Middle frontal gyrus (tissue), 1 donor: ENCODE data around the gene OR10A6.

ENCODE experiments used
- DNase-seq: peaks from one replicate; pipeline ENCODE4 v3.0.0-alpha.2; 2015; ENCODE audit warnings: low spot score; ENCODE audit errors: extremely low spot score

OR10A6 gene, protein sequence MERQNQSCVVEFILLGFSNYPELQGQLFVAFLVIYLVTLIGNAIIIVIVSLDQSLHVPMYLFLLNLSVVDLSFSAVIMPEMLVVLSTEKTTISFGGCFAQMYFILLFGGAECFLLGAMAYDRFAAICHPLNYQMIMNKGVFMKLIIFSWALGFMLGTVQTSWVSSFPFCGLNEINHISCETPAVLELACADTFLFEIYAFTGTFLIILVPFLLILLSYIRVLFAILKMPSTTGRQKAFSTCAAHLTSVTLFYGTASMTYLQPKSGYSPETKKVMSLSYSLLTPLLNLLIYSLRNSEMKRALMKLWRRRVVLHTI

DNA sequence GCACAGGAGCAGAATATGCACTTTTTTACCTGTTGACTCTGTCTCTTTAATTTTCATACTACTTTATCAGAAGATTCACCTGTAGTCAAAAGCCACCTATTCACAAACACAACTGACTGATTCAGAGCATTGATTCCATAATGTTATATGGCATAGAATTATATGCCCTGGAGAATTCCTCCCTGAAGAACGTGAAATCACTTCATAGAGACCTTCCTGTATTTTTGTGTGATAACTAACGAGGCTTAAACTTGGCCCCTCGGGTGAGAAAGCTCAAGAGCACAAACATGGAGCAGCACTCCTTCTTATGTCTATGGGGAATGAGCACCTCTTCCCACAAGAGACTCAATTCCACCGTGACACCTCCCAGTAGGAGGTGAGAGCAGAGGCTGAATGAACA lies at the start of gene OR10A6:
TSS of gene OR10A6 (minus strand) at position 101 of the 400 bp plus-strand sequence. CDS start 2,606 bp downstream, outside the sequence.
- DNase-seq: no peak

DNA sequence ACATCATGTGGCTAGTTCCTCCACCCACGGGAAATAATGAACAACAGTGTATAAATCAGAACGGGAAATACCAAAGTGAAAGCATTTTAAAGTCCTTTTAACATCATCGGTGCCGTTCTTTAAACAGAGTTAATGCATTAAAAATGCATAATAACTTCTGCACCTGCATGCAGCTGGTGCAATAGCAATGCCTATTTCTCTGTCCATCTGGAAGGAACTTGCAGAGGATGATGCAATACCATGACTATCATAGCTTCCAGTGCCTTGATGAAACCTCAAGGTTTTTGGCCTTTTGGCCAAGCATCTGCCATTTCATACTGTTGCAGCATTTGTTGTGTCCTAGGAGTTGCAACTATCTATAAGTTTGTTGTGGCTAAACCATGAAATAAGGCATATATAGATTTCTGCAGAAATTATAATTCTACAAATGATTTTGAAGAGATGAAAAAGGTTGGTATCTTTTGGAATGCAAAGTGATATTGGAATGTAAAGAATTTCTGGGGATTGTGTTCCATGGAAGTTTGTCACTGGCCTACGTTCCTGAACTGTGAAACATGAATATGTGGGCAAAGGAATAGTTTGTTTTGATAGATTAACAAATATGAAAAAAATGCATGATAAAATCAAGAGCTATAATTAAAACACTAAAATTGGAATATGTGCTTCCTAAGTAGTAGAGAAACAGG lies 46.3 kb upstream of the OR10A6 start:
- DNase-seq: no peak

DNA sequence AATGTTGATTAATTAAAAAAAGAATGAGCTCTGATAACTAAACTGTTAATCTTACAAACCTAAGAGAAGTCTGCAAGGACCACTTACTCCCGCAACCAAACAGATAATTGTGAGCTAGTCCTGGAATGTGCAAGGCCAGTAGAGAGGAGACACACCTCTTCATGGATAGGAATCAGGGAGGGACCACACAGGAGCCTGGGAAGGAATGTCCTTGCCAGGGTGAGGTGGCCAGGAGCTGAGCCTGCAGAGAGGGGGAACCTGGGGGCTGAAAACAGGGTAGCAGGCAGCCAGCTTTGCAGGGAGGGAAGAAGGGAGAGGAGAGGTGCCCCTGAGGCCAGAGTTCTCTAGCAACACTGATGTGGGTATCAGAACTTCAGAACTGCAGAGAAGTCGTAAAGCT lies 43.6 kb upstream of the OR10A6 start:
- no peak for DNase-seq

DNA sequence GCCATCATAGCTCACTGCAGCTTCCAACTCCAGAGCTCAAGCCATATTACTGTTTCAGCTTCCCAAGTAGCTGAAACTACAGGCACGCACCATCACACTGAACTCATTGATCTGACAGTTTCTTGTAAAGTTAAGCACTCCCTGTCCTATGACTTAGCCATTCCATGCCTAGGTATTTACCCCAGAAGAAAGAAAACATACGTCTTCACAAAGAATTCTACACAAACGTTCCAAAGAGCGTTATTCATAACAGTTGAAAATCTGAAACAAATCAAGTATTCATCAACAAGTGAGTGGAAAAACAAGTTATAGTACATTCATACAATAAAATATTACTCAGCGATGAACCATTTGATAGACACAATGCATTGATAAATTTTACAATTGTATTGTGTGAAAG lies 41.9 kb upstream of the OR10A6 start:
- DNase-seq: no peak

DNA sequence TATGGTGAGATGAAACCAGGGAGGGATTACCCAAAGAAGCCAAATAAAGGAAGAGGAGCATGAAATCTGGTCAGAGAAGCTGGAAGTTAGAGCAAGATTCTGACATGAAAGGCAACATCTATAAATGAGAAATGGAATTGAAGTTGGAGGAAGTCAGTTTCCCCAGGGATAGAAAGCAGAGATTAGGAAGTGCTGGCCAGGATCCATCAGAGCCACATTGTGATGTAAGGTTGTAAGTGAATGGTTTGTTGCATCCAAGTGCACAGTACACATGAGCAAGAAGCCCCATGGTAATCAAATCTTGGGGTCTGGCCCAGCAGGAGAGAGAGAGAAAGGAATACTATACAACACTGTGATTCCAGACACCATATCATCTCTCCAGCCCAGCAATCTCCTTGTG lies 40.8 kb upstream of the OR10A6 start:
- DNase-seq: no peak

DNA sequence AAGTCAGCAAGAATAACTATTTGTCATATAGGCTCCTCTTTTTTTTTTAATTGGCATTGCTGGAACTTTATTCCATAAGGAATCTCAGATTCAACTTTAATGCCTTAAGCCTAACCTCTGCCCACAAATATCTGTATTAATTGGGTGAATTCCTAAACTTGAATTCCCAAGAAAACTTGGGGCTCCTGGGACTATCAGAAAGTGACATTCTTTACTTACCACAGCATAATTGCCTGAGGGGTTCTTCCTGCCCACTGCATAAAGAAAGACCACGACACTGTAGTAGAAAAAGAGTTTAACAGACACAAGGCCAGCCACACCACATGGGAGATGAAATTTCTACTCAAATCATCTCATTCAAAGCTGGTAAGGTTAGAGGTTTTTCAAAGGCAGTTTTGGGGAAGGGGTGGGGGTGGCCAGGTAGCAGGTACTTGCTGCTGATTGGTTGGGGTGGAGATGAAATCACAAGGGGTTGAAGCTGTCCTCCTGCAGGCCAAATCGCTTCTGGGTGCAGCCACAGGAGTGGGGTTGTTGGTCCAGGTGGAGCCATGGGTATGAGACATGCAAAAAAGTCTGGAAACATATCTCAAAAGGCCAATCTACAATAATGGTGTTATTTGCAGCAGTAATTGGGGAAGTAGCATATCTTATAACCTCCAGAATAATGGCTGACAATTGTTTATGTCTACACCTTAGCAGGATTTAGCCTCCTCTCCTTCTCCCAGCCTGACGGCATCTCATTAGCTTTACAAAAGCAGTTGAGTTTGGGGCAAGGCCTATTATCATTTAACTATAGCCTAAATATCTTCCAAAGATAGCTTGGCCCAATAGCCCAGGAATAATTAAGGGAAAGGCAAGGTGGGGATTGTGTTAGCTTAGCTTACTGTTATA lies 38.9 kb upstream of the OR10A6 start:
- DNase-seq: no peak

DNA sequence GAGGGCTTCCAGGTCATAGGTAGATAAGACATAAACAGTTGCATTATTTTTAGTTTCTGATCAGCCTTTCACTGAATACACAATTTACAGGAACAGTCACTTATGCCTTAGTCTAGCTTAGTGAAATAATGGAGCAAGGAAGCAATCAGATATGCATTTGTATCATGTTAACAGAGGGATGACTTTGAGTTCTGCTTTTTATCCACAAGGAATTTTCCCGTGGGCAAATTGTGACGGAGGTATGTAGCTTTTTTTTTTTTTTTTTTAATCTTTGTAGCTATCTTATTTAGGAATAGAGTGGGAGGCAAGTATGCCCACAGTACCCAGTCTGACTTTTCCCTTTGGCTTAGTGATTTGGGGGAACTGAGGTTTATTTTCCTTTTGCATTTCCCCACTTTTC lies 37.6 kb upstream of the OR10A6 start:
- DNase-seq: no peak

DNA sequence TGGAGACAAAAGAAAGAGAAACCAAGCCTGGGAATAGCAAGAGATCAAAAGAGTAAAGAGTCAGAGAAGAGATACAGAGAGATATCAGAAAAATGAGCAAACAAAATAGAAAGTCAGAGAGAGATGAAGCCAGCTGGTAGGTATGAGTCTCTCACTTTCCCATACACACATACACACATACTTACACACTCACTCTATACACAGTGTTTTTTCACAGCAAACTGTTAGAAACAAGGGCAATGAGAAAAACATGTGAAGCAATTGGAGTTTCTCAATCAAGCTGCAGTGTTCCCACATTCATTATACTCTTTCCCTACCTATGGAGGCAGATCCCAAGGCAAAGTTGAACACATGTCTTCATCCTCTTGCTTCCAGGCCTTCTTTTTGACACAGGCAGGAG lies 36.8 kb upstream of the OR10A6 start:
- DNase-seq: no peak

DNA sequence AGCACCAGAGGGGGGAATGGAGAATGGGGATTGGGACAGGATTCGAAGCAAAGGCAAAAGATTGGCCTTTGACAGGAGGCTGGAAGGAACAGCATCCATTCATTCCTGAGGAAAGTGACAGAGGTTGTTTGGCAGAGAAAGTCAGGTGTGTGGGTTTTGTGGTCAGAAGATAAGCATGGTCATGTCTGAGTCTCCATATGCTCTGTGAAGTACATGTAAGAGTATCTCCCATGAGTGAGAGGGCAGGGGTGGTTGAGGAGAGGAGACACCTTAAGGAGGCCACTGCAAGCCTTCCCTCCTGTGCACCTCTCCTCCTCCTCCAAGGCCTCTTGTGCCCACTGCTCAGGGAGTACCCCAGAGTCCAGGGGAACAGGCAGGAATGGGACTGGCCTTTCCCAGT lies 36.0 kb upstream of the OR10A6 start:
- no peak for DNase-seq

DNA sequence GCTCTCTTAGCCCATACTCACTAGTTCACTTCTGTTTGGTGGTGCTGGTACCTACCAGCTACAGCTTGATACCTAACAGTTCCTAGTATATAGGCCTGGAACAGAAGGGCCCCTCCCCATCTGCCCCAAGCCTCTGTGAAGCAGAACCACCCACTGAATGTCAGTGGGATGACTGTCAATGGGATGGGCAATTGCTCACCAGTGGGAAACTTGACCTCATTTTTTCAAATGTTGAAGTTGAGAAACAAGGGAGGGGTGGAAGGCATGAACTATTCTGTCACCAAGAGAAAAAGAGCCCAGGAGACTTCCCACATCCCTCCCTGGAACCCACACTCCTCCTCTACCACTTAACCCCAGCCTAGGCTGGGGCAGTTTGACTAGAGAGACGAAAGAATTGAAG lies 34.3 kb upstream of the OR10A6 start, which contains the start of gene NLRP10:
TSS of gene NLRP10 (minus strand) at position 62 of the 400 bp plus-strand sequence. CDS start 1,952 bp downstream, outside the sequence.
- DNase-seq: no peak

DNA sequence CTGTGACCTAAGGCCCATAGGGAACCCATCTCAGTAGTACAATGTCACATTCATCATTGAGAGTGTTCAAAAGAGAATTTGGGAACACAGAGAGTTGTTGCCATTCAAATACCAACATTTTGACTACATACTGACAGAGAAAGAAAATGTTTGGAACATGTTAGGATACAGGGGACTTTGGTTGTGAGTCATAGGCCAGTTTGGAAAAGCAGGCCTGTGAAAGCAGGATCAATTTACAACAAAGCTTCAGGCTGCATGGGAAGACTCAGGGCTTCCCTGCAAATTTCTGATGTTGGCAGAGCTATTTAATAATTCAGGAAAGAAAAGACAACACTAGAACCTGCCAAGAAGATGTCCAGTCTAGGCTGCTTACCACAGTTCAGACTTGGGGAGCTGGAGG lies 33.8 kb upstream of the OR10A6 start:
- DNase-seq: no peak

DNA sequence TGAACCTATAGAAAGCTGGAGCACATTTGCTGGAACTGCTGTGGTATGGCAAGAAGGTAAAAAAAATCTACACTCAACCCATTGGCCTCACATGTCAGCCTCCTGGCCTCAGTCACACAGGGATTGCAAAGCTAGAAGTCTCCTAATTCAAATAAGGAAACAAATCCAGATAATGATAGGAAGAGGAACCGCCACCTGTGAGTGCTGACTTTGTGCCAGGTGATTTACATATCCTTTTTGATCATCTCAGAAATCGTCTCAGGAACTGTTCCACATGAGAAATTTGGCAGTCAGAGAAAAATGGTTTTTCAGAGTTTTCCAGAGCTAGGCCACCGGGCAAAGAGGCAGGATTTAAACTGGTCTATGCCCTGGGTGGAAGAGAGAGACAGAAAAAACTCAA lies 33.2 kb upstream of the OR10A6 start:
- DNase-seq: no peak

DNA sequence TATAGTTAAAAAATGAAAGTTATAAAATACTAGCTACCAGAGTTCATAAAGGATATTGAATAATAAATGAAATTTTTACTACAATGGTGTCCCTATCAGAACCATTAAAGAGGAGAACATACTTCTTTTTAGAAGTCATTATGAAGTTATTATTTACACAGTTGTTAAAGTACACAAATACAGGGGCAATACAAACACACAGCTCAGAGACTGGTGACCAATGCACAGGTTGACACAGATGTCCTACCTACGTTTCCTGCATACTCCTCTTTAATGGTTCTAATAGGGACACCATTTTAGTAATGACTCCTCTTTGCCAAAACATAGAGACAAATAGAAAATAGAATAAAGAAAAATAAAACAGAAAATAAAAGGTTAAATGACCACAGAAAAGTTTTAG lies 24.1 kb upstream of the OR10A6 start:
- no peak for DNase-seq

DNA sequence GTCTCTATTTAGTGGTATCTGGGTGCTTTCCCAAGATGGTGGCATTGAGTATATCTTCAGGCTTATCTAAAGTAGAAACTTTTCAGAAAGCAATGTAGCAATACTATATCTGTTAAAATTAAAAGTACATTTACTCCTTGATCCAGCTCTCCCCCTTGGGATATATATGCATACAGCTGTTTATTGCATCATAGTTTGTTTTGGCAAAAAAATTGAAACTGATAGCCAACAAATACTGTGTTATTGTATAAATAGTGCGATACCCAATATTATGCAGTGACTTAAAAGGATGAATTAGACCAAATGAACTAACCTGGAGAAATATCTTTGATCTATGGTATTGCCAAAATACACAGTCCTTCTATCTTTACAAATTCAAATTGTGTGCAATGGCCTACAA lies 18.9 kb upstream of the OR10A6 start:
- DNase-seq: no peak

DNA sequence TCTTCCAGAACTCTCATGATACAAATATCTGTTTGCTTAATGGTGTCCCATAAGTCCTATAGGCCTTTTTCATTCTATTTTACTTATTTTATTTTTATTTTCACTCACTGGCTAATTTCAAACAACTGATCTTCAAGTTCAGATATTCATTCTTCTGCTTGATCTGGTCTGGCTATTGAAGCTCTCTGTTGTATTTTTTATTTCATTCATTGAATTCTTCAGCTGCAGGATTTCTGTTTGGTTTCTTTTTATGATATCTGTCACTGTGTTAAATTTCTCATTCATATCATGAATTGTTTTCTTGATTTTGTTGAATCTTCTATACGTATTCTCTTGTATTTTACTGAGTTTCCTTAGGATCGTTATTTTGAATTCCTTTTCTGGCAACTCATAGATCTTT lies 13.1 kb upstream of the OR10A6 start:
- no peak for DNase-seq

DNA sequence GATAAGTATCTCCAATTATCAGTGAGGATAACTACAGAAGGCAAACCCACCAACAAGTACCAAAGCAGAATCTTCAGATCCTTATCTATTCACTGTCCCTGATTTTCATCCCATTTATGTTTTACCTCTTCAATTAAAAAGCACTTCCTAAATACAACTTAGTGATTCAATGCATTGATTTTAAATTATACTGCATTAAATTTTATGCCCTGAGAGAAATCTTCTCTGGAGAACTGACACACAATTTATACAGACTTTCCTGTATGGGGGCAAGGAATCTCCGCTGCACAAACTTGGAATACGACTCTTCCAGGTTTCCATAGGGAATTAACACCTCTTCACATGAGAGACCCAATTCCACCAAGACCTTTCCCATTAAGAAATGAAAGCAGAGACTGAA lies 10.5 kb upstream of the OR10A6 start, which contains the start of gene OR10A3:
TSS of gene OR10A3 (minus strand) at position 101 of the 400 bp plus-strand sequence. CDS start 2,188 bp downstream, outside the sequence.
- no peak for DNase-seq

DNA sequence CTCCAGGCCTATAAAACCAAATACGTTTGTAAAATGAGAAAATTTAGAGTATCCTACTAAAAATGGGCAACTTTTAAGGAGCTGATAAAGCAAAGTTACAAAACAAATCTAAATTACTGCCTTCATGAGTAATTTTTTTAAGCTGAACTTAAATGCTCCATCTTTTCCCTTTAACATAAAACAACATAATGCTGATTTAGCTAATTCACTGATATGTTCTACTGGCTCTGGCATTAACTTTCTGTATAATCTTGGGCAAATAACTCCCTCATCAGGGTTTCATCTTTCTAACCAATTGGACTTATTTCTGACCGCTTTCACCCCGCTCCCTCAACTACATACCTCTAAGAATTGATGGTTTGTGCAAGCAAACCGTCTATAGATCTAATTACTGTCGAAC lies 10.1 kb upstream of the OR10A6 start:
- DNase-seq: no peak

DNA sequence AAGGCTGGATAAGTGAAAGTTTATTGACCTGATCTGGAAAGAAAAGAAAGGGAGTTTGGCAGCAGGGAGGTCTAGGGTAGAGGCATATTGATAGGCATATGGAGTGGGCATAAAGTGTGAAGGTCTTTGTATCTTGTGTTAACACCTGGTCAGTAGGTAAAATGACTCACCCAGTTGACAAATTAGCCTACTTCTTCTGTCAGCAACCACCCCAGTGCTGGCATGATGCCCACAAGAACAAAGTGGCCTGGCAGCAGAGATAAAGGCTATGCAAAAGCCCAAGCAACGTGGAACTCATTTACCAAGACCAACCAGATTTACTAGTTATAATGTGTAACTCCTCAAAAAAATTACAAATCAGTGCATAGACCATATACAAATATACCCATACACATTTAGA lies 5.5 kb upstream of the OR10A6 start:
- DNase-seq: no peak

DNA sequence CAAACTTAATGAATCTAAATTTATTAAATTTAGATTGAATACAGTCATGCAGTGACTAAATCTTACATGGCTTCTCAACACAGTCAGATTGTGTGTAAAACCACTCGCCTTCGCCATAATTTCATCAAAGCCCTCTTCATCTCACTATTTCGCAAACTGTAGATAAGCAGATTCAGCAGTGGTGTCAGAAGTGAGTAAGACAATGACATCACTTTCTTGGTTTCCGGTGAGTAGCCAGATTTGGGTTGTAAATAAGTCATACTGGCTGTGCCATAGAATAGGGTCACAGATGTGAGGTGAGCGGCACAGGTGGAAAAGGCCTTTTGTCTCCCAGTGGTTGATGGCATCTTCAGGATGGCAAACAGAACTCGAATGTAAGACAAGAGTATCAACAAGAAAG lies 3.4 kb downstream of the OR10A6 start:
- DNase-seq: no peak

DNA sequence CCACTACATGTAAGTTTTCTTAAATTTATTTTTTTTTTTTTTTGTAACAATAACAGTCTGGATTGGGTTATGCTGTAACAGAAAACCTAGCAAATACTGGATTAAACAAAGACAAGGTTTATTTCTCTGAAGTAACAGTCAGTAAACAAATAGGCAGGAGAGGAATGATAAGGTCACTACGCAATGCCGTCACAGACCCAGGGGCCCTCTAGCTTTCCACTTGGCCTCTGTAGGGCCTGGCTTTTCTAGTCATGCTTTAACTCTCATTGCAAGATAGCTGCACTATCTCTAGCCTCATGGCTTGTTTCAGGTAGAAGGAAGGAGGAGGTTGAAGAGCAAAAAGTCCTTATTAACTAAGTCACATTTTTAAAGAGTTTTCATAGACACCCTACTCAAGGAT lies 6.5 kb downstream of the OR10A6 start:
- DNase-seq: no peak

DNA sequence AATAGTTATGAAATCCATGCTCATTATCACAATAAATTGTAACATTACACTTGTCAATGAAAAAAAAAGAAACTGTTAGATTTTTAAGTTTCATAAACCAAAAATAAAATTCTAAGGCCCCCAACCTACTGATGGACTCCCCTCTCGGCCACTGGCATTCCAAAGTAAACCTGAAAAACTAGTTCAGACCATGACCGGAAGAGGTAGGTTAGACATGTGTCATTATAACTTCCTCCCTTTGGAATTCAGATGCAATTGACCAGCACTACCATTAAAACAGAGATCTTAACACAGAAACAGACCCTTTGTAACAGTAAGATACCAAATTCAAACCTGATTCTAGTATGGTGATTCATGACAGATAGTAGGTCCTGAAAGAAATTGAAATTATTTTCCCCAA lies 12.9 kb downstream of the OR10A6 start:
- DNase-seq: no peak

DNA sequence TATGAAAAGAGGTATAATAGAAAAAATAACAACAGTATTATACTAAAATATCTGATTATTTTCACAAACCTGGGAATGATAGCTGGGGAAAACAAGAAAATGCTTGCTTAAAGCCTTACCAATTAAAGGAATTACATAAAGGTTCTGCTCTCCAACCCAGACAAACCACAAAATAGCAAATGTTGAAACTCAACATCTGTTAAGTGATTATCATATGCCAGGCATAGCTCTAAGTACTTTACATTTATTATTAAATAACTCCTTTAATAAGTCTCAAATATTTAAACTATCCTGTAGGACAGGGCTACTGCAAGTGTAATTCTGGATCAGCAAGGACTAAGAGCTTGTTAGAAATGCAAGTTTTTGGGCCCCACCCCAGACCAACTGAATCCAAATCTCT lies 20.1 kb downstream of the OR10A6 start:
- no peak for DNase-seq
